HG03432 (cell line): ENCODE results near the gene TAS2R8.

ENCODE experiments used
- ATAC-seq: cut with Tn5 transposase; IDR thresholded peaks from one replicate; pipeline ENCODE4 v1.9.1; 2021; ENCODE audit warnings: mild to moderate bottlenecking, moderate library complexity; ENCODE audit not compliant: unreplicated experiment

The TAS2R8 gene

DNA sequence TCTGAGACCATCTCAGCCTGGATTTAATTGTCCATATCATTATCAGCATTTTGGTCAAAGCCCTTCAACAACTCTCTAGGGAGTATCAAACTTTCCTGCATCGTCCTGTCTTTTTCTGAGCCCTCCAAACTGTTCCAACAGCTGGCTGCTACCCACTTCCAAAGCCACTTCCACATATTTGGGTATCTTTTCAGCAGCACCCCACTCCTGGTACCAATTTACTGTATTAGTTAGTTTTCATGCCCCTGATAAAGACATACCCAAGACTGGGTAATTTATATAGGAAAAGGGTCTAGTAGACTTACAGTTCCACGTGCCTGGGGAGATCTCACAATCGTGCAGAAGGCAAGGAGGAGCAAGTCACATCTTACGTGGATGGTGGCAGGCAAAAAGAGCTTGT, 50.9 kb downstream of the TAS2R8 start:
- no peak for ATAC-seq
